Smooth muscle cell (in vitro differentiated cells): ENCODE results near the gene R3HDM2. TPM values are rescaled to one million over a fixed set of nuclear protein-coding genes. Genes with fewer than 3 reads are reported as not detected.

Experiments
- DNase-seq: peaks from one replicate; lab custom pipeline; 2025; ENCODE audit not compliant: unreplicated experiment; lab: John Stamatoyannopoulos, UW
- H2AFZ ChIP-seq: fragments of 200-600 bp; sonication (generic); 2 replicates; pipeline ENCODE4 v1.6.0; 2016; ENCODE audit warnings: antibody characterized with exemption, low read depth, mild to moderate bottlenecking
- H3F3A ChIP-seq: fragments of 200-600 bp; sonication (generic); 2 replicates; pipeline ENCODE4 v1.6.0; 2017; ENCODE audit warnings: antibody characterized with exemption, low read depth
- H3K27ac ChIP-seq: fragments of 200-600 bp; sonication (generic); 2 replicates; pipeline ENCODE4 v1.5.1; 2016; ENCODE audit warnings: low read depth, mild to moderate bottlenecking
- H3K27me3 ChIP-seq: fragments of 200-600 bp; sonication (generic); 2 replicates; pipeline ENCODE4 v1.6.1; 2016; ENCODE audit warnings: low read depth, mild to moderate bottlenecking
- H3K36me3 ChIP-seq: fragments of 200-600 bp; sonication (generic); 2 replicates; pipeline ENCODE4 v1.5.1; 2016; ENCODE audit warnings: low read depth
- H3K4me1 ChIP-seq: fragments of 200-600 bp; sonication (generic); 2 replicates; pipeline ENCODE4 v1.5.1; 2016; ENCODE audit warnings: low read depth
- H3K4me2 ChIP-seq: fragments of 200-600 bp; sonication (generic); 2 replicates; pipeline ENCODE4 v1.6.0; 2016; ENCODE audit warnings: mild to moderate bottlenecking
- H3K4me3 ChIP-seq: fragments of 200-600 bp; sonication (generic); 2 replicates; pipeline ENCODE4 v1.5.1; 2016; ENCODE audit warnings: mild to moderate bottlenecking
- H3K79me2 ChIP-seq: fragments of 200-600 bp; sonication (generic); 2 replicates; pipeline ENCODE4 v1.6.0; 2016; ENCODE audit warnings: low read depth, mild to moderate bottlenecking
- H3K9ac ChIP-seq: fragments of 200-600 bp; sonication (generic); 2 replicates; pipeline ENCODE4 v1.6.0; 2016; ENCODE audit warnings: low read depth
- H3K9me3 ChIP-seq: fragments of 200-600 bp; sonication (generic); replicated peaks from 2 replicates; pipeline ENCODE4 v1.5.1; 2016; ENCODE audit warnings: low read depth
- H4K20me1 ChIP-seq: fragments of 200-600 bp; sonication (generic); 2 replicates; pipeline ENCODE4 v1.6.0; 2016; ENCODE audit warnings: low read depth
- WGBS: methylation state at CpG from one replicate; pipeline ENCODE4 v1.1.7; 2016; ENCODE audit warnings: low lambda C conversion rate; 5-methylcytosine and 5-hydroxymethylcytosine counted together
- polyA plus RNA-seq: library from polyadenylated mRNA; unstranded; fragments of >200 nt; fragmentation: Nextera tagmentation; extraction: Ambion mirVana; gene quantifications from 2 replicates; pipeline ENCODE4 v1.2.1, GENCODE V29; 2016
- total RNA-seq: library from RNA; depleted of rRNA; stranded (reverse); fragments of >200 nt; gene quantifications from 2 replicates; pipeline ENCODE4 v1.2.3, GENCODE V29; 2014
- TF ChIP-seq, protein P1 (sequence below): fragments of 200-600 bp; sonication (generic); IDR thresholded peaks from 2 replicates; pipeline ENCODE4 v1.5.1; 2017; ENCODE audit warnings: borderline replicate concordance, mild to moderate bottlenecking, antibody characterized with exemption; ENCODE audit not compliant: insufficient read depth, poor library complexity, severe bottlenecking

Gene R3HDM2
- total and polyA plus RNA-seq, 2 experiments from 2014 or later, result 12.2 to 16.0 TPM

DNA sequence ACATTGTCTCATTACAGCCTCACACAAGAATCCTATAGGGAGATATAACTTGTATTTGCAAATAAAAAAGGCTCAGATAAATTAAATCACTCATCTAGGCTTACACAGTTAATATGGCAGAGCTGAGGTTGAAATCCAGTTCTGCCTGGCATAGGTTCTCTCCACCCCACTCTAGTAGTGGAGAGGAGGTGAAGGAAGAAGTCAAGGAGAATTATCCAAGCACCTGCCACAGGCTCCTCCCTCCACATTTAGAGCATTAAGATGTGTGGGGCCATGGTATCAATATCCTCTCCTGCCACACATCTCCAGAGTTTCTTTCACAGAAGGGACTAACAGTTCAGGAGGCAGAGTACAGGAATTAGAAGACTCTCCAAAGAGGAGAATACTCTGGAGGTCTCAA lies 157.3 kb downstream of the R3HDM2 start:
- Histone ChIP-seq H3K4me2 (no peak overlapping the region), H3K4me1 (no peaks in the 10 kb centered on the region), H3K27ac (no peak overlapping the region), H4K20me1 (no peaks in the 10 kb centered on the region), H3K36me3 (peaks cover 4% of the 10 kb centered on the region), H3K9ac (no peak overlapping the region), H3K4me3 (no peak overlapping the region), H3K79me2 (no peaks in the 10 kb centered on the region), H3F3A (no peaks in the 10 kb centered on the region), H2AFZ (no peak overlapping the region), H3K27me3 (no peaks in the 10 kb centered on the region), H3K9me3 (no peaks in the 10 kb centered on the region)
- DNase-seq, result no peak
- TF ChIP-seq, protein P1, sequence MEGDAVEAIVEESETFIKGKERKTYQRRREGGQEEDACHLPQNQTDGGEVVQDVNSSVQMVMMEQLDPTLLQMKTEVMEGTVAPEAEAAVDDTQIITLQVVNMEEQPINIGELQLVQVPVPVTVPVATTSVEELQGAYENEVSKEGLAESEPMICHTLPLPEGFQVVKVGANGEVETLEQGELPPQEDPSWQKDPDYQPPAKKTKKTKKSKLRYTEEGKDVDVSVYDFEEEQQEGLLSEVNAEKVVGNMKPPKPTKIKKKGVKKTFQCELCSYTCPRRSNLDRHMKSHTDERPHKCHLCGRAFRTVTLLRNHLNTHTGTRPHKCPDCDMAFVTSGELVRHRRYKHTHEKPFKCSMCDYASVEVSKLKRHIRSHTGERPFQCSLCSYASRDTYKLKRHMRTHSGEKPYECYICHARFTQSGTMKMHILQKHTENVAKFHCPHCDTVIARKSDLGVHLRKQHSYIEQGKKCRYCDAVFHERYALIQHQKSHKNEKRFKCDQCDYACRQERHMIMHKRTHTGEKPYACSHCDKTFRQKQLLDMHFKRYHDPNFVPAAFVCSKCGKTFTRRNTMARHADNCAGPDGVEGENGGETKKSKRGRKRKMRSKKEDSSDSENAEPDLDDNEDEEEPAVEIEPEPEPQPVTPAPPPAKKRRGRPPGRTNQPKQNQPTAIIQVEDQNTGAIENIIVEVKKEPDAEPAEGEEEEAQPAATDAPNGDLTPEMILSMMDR, result no peak

DNA sequence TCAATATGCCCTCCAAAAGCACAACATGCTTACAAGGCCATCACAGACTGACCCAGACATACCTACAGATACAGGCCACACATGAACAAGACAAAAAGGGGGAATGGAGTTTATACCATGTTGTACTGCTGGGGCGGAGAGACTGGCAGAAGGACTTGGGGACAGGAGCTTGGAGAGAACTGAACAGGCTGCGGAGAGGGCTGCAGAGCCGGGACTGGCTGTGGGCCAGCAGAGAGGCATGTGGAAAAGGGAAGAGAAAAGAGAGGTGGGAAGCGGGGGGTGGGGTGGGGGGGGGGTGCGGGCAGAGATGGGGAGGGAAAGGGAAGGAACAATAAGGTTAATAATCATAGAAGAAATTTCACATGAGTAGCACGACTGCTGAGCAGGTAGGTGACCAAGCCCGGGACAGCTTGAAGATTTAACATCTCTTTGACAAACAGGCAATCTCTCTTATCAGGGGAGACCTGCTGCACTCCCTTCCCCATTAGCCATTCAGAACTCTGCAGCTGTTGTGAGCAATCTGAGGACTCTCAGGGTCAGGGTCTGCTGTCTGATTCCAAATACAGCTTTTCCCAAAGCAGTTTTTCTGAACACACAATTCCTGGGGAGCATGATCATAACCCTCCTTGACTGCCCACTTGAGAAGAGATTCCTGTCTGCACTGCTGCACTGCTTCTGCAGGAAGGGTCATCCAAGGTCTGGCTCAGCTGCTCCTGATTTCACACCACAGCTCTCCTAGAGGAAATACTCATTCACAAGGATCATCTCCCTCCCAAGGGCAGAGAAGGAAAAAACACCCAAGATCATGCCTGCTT lies 158.3 kb downstream of the R3HDM2 start:
- H3K4me3 ChIP-seq, result no peak overlapping the region
- peaks cover 4% of the 10 kb centered on the region for H3K36me3 ChIP-seq
- H3K9ac ChIP-seq, result no peak overlapping the region
- H3K9me3 ChIP-seq, result no peaks in the 10 kb centered on the region
- no peak overlapping the region for H3K4me2 ChIP-seq
- no peaks in the 10 kb centered on the region for H3K79me2 ChIP-seq
- H3F3A ChIP-seq, result no peaks in the 10 kb centered on the region
- 93% methylated on average over 5 of the region's 7 CpGs for WGBS
- no peak overlapping the region for H3K27ac ChIP-seq
- no peak for DNase-seq
- H3K27me3 ChIP-seq, result no peaks in the 10 kb centered on the region
- H3K4me1 ChIP-seq, result no peaks in the 10 kb centered on the region
- no peaks in the 10 kb centered on the region for H4K20me1 ChIP-seq
- TF ChIP-seq, protein P1, result no peak
- H2AFZ ChIP-seq, result no peak overlapping the region

DNA sequence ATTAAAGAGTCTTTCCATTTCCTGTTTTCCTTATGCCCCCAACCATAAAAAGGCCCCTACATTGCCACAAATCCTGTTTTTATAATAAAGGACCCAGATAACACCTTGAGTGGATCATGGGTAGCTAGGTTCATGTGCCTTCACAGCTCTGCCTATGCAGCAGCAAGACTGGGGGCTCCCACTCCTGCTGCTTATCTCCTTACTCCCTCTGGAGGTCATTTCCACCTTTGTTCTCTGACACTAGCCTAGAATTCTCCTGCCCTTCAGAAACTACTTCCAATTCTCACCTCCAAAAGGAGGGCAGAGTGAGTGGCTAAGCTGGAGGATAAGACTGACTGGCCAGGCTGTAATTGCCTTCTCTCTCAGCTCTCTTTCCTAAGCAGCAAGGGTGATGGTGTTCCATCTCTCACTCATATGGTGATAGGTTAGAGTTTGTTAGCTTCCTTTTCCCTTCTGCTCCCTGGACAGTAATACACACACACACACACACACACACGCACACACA lies 159.8 kb downstream of the R3HDM2 start:
- H4K20me1 ChIP-seq, result no peaks in the 10 kb centered on the region
- TF ChIP-seq, protein P1, result no peak
- H3K4me1 ChIP-seq, result no peaks in the 10 kb centered on the region
- DNase-seq, result no peak
- no peak overlapping the region for H2AFZ ChIP-seq
- H3K27me3 ChIP-seq, result no peaks in the 10 kb centered on the region
- no peaks in the 10 kb centered on the region for H3F3A ChIP-seq
- H3K36me3 ChIP-seq, result peaks cover 4% of the 10 kb centered on the region
- 89% methylated on average over 1 of the region's 1 CpG for WGBS
- H3K9ac ChIP-seq, result no peak overlapping the region
- H3K4me2 ChIP-seq, result no peak overlapping the region
- H3K4me3 ChIP-seq, result no peak overlapping the region
- no peaks in the 10 kb centered on the region for H3K9me3 ChIP-seq
- H3K27ac ChIP-seq, result no peak overlapping the region
- no peaks in the 10 kb centered on the region for H3K79me2 ChIP-seq

DNA sequence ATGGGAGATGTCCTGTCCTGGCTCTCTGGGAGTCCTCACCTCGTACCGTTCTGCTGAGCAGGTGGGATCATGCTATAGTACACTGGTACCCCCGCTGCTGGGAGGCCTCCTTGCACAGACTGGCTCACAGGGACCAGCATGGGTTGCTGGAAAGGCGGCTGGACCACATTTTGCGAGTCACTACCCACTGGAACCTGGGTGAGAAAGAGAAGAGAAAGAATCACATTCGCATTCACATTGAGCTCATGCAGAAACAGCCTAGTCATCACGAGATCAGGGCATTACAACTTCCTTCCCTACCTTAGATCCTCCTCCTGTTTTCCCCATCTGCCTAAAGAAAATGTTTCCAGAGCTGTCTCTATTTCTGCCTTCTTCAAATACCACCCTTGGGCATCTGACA lies 162.6 kb downstream of the R3HDM2 start:
- H3K79me2 ChIP-seq, result no peaks in the 10 kb centered on the region
- no peak overlapping the region for H2AFZ ChIP-seq
- no peak overlapping the region for H3K9ac ChIP-seq
- H3K9me3 ChIP-seq, result no peaks in the 10 kb centered on the region
- H3F3A ChIP-seq, result no peaks in the 10 kb centered on the region
- H3K27me3 ChIP-seq, result no peaks in the 10 kb centered on the region
- peaks cover 4% of the 10 kb centered on the region for H3K36me3 ChIP-seq
- H3K4me3 ChIP-seq, result no peak overlapping the region
- no peak overlapping the region for H3K4me2 ChIP-seq
- H3K4me1 ChIP-seq, result no peaks in the 10 kb centered on the region
- 87% methylated on average over 7 of the region's 7 CpGs for WGBS
- no peaks in the 10 kb centered on the region for H4K20me1 ChIP-seq
- H3K27ac ChIP-seq, result no peak overlapping the region
- TF ChIP-seq, protein P1, result no peak
- no peak for DNase-seq
